GM12873 (cell line): ENCODE measurements around the gene UBR3.

Source experiments
- CTCF ChIP-seq: IDR thresholded peaks from 2 replicates; pipeline ENCODE4 v1.5.1; 2012; ENCODE audit warnings: low read depth, mild to moderate bottlenecking, moderate library complexity, low read length, control low read depth; ENCODE audit not compliant: insufficient read depth; ENCODE audit errors: missing control alignments

The UBR3 gene

GRCh38 chr2:170039401-170040172 is 212.3 kb downstream of the UBR3 start:
- TF ChIP-seq CTCF = no peak

DNA sequence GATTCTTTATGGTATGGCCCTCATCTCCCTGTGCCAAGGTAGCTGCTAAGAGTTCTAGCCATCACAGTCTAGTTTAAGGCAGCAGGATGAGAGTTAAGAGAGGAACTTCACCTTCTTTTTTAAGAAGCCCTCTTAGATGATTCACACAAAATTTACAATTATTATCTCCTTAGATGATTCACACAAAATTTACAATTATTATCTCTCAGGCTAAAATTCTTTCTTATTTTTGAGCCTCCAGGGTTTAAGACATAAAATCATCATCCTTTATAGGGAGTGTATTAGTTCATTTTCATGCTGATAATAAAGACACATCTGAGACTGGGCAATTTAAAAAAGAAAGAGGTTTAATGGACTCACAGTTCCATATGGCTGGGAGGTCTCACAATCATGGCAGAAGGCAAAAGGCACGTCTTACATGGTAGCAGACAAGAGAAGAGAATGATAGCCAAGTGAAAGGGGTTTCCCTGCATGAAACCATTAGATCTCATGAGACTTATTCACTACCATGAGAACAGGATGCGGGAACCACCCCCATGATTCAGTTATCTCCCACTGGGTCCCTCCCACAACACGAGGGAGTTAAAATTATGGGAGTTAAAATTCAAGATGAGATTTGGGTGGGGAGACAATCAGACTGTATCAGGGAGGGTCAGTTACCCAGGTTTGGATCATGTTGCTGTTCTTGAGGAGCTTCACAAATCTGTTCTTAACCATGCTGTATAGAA is 217.7 kb downstream of the UBR3 start:
- TF ChIP-seq CTCF = no peak

DNA sequence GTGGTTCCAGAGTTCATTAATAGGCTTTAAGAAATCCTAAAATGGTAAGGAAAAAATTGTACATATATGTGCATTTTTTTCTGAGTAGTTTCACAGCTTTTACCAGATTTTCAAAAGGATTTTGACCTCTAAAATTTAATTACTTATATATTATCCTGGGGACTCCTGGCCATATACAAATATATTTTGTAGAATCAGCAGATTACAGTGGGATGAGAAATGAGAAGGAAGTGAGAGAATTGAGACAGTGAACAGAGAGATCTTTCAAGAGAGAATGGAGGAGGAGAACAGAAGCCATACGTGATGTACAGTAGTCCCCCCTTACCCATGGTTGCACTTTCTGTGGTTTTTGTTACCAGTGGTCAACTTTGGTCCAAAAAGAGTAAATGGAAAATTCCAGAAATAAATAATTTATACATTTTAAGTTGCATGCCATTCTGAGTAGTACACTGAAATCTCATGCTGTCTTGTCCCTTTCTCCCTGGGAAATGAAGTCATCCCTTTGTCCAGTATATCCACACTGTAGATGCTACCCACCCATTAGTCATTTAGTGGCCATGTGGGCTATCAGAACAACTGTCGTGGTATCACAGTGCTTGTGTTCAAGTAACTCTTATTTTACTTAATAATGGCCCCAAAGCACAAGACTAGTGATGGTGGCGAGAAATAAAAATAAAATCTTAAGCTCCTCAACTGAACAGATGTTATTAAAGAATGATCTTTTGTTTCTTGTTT is 220.2 kb downstream of the UBR3 start:
- TF ChIP-seq CTCF = no peak

- no peak for TF ChIP-seq CTCF
Measured at GRCh38 chr2:170052151-170052550, 224.9 kb downstream of the UBR3 start.

GRCh38 chr2:170054997-170055396 is 227.7 kb downstream of the UBR3 start:
- TF ChIP-seq CTCF = no peak

DNA sequence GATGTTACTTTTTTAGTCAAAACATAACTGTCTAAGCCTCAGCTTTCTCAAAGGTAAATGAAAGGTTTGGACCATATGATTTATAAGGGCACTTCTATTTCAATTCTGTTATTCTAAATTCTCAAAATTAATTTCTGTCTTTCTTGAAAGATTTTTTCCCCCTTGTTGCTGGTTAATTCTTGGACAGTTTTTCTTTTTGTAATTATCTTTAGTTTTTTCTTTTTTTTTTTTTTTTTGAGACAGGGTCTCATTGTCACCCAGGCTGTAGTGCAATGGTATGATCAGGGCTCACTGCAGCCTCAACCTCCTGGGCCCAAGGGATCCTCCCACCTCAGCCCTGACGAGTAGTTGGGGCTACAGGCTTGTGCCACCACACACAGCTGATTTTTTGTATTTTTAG is 229.6 kb downstream of the UBR3 start:
- TF ChIP-seq CTCF = no peak
